ENCODE results near the gene GALC. TPM values are rescaled to one million over a fixed set of nuclear protein-coding genes. Genes with fewer than 3 reads are reported as not detected.

The GALC gene
- total RNA-seq, 5 donors from 2014 or later (not counting 1 experiment from before 2014, with no cell fraction given): 17.2 to 20.5 (median 18.6) TPM

DNA sequence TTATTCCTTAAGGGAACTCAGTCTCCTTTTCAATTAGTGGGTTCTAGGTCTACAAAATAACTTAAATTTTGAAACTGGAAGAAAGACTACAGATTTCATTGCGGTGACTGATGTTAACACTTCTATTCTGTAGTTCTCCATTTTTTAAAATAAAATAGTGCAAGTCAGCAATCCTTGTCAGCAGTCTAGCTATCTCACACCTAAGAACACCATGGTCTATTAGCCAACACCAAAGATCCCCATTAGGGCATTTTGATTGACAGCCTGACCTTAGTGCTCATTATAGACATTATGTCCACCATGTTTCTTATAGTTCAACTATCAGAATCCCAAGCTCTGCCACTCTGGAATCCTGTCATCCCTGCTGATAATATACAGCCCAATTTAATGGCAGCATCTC is 39.4 kb upstream of the GALC start:
- Histone ChIP-seq H3K9me3 (no peaks in the 10 kb centered on the region), H3K36me3 (ENCODE audit: control insufficient read depth in 2 of 2, extremely low read depth in 1 of 2, insufficient read depth in 1 of 2, low read length in 1 of 2) (no peaks in the 10 kb centered on the region), H3K4me1 (ENCODE audit: control insufficient read depth in 1 of 2, extremely low read depth in 1 of 2, insufficient read depth in 2 of 2, low read length in 2 of 2) (peaks cover 7 to 18% of the 10 kb centered on the region in 2 experiments), H3K4me3 (ENCODE audit: control insufficient read depth in 1 of 2, extremely low read depth in 1 of 2, low read length in 1 of 2) (no peak overlapping the region), H3K27ac (ENCODE audit: low read length) (no peak overlapping the region), H3K27me3 (replicated peaks in 1 of 2; ENCODE audit: control insufficient read depth in 2 of 2, extremely low read depth in 1 of 2, insufficient read depth in 2 of 2, low read length in 1 of 2) (no peaks in the 10 kb centered on the region)
- ChIA-PET POLR2A (no interaction called here), CTCF (interaction anchor here in 1 of 2 donors (0.5 to 0.6 kb wide), 2 partner anchors 20 to 185 kb away, joined by 3 read pairs; no protein-coding TSS in a partner anchor)
- no peak for ATAC-seq (replicated peaks in 1 of 4)
- no CpG with 5 or more reads among the region's 1 CpG for WGBS (ENCODE audit: insufficient coverage)
- DNase-seq: no peak
- no peaks in the 10 kb centered on the region for H3K36me3 Mint-ChIP-seq
- H3K27ac Mint-ChIP-seq: no peak overlapping the region
- peaks cover 40 to 48% (median 41%) of the 10 kb centered on the region in 3 donors for H3K4me1 Mint-ChIP-seq
- H3K27me3 Mint-ChIP-seq: no peaks in the 10 kb centered on the region
- no peak overlapping the region for H3K4me3 Mint-ChIP-seq
- H3K9me3 Mint-ChIP-seq: peaks cover 0 to under 1% (median 0%) of the 10 kb centered on the region in 3 donors

DNA sequence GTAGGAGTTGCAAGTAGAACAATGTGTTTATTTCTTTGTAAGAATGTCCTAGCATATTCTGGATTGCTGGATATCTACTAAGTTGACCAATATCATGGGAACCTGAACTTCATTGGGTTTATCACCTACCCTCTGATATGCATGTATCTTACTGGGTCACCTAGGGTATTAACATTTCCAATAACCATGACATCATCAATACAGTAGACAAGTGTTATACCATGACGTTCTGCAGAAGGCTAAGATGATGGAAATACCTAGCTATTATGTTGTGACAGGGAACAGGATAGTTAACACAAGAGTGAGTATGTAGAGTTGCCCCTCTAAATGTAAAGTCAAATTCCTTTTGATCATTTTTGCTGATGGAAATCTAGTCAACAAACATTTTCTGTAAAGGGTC is 37.9 kb upstream of the GALC start:
- ChIA-PET CTCF (interaction anchor here (0.9 to 1.4 kb wide), 4 partner anchors 25 to 96 kb away, joined by 3 to 4 read pairs (median 3); no protein-coding TSS in a partner anchor), POLR2A (interaction anchor here in 1 of 2 donors (0.6 kb wide), 1 partner anchor 83 kb away, joined by 3 read pairs; no protein-coding TSS in a partner anchor)
- Mint-ChIP-seq H3K9me3 (peaks cover 0 to 6% (median 0%) of the 10 kb centered on the region in 3 donors), H3K27me3 (no peaks in the 10 kb centered on the region), H3K36me3 (no peaks in the 10 kb centered on the region), H3K4me1 (peaks cover 54 to 61% (median 56%) of the 10 kb centered on the region in 3 donors), H3K4me3 (no peak overlapping the region), H3K27ac (no peak overlapping the region)
- no peaks in the 10 kb centered on the region for H3K27me3 ChIP-seq (replicated peaks in 1 of 2; ENCODE audit: control insufficient read depth in 2 of 2, extremely low read depth in 1 of 2, insufficient read depth in 2 of 2, low read length in 1 of 2)
- H3K36me3 ChIP-seq (ENCODE audit: control insufficient read depth in 2 of 2, extremely low read depth in 1 of 2, insufficient read depth in 1 of 2, low read length in 1 of 2): no peaks in the 10 kb centered on the region
- peaks cover 14 to 26% of the 10 kb centered on the region in 2 experiments for H3K4me1 ChIP-seq (ENCODE audit: control insufficient read depth in 1 of 2, extremely low read depth in 1 of 2, insufficient read depth in 2 of 2, low read length in 2 of 2)
- H3K4me3 ChIP-seq (ENCODE audit: control insufficient read depth in 1 of 2, extremely low read depth in 1 of 2, low read length in 1 of 2): no peak overlapping the region
- no peak overlapping the region for H3K27ac ChIP-seq (ENCODE audit: low read length)
- no CpG with 5 or more reads among the region's 1 CpG for WGBS (ENCODE audit: insufficient coverage)
- no peaks in the 10 kb centered on the region for H3K9me3 ChIP-seq
- no peak for ATAC-seq (replicated peaks in 1 of 4)
- DNase-seq: no peak

DNA sequence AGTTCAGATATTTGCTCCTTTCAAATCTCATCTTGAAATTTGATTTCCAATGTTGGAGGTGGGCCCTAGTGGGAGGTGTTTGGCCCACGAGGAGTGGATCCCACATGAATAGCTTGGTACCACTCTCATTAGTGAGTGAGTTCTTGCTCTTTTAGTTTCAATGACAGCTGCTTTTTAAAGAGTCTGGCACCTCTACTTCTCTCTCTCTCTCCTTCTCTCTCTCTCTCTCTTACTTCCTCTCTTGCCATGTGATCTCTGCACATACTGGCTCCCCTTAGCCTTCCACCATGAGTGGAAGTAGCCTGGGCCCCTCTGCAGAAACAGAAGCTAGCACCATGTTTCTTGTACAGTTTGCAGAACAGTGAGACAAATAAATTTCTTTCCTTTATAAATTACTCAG is 37.1 kb upstream of the GALC start:
- ATAC-seq (replicated peaks in 1 of 4) (peak in 3 of 4 experiments; percentile 46 to 56 (median 55)), DNase-seq (peak in 2 of 35 experiments; percentile 8 to 39)
- ChIA-PET POLR2A (no interaction called here), CTCF (interaction anchor here (1.1 to 1.4 kb wide), 4 partner anchors 16 to 95 kb away, joined by 3 to 4 read pairs (median 3); no protein-coding TSS in a partner anchor)
- H3K27me3 ChIP-seq (replicated peaks in 1 of 2; ENCODE audit: control insufficient read depth in 2 of 2, extremely low read depth in 1 of 2, insufficient read depth in 2 of 2, low read length in 1 of 2): no peaks in the 10 kb centered on the region
- Mint-ChIP-seq H3K27ac (peak overlapping the region; percentile 54 to 79), H3K9me3 (peaks cover 0 to 6% (median 0%) of the 10 kb centered on the region in 3 donors), H3K27me3 (no peaks in the 10 kb centered on the region), H3K4me3 (peak overlapping the region in 1 of 3 donors; percentile 43), H3K36me3 (no peaks in the 10 kb centered on the region), H3K4me1 (peaks cover 63 to 69% (median 64%) of the 10 kb centered on the region in 3 donors)
- H3K4me1 ChIP-seq (ENCODE audit: control insufficient read depth in 1 of 2, extremely low read depth in 1 of 2, insufficient read depth in 2 of 2, low read length in 2 of 2): peaks cover 17 to 27% of the 10 kb centered on the region in 2 experiments
- H3K4me3 ChIP-seq (ENCODE audit: control insufficient read depth in 1 of 2, extremely low read depth in 1 of 2, low read length in 1 of 2): no peak overlapping the region
- no peaks in the 10 kb centered on the region for H3K9me3 ChIP-seq
- peak overlapping the region; percentile 8 for H3K27ac ChIP-seq (ENCODE audit: low read length)
- no CpG with 5 or more reads among the region's 1 CpG for WGBS (ENCODE audit: insufficient coverage)
- H3K36me3 ChIP-seq (ENCODE audit: control insufficient read depth in 2 of 2, extremely low read depth in 1 of 2, insufficient read depth in 1 of 2, low read length in 1 of 2): no peaks in the 10 kb centered on the region

DNA sequence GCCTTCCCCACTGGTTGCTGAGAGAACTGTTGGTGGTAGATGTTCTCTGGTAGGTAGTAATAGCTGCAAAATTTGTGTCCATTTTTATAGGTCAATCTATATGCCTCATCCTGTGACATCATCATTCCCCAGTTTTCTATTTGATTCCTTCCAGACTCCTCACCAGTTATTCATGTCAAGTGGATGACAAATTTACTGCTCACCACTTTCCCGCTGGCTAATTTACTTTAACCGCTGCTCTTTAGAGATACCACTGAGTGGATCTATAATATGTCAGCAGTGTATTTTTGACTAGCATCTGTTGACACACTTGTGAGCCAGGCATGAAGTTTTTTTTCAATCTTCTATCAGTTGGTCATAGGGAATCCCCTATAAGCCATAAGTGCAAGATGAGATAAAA is 36.5 kb upstream of the GALC start:
- Mint-ChIP-seq H3K36me3 (no peaks in the 10 kb centered on the region), H3K9me3 (peaks cover 0 to 6% (median 0%) of the 10 kb centered on the region in 3 donors), H3K4me1 (peaks cover 68 to 75% (median 70%) of the 10 kb centered on the region in 3 donors), H3K27me3 (no peaks in the 10 kb centered on the region), H3K4me3 (peak overlapping the region in 1 of 3 donors; percentile 43), H3K27ac (no peak overlapping the region)
- CTCF ChIA-PET: interaction anchor here in 1 of 2 donors (1.2 to 1.4 kb wide), 2 partner anchors 16 to 24 kb away, joined by 3 to 4 read pairs; no protein-coding TSS in a partner anchor
- Histone ChIP-seq H3K9me3 (no peaks in the 10 kb centered on the region), H3K36me3 (ENCODE audit: control insufficient read depth in 2 of 2, extremely low read depth in 1 of 2, insufficient read depth in 1 of 2, low read length in 1 of 2) (no peaks in the 10 kb centered on the region), H3K27me3 (replicated peaks in 1 of 2; ENCODE audit: control insufficient read depth in 2 of 2, extremely low read depth in 1 of 2, insufficient read depth in 2 of 2, low read length in 1 of 2) (no peaks in the 10 kb centered on the region), H3K4me1 (ENCODE audit: control insufficient read depth in 1 of 2, extremely low read depth in 1 of 2, insufficient read depth in 2 of 2, low read length in 2 of 2) (peaks cover 17 to 31% of the 10 kb centered on the region in 2 experiments), H3K27ac (ENCODE audit: low read length) (no peak overlapping the region), H3K4me3 (ENCODE audit: control insufficient read depth in 1 of 2, extremely low read depth in 1 of 2, low read length in 1 of 2) (no peak overlapping the region)
- no CpG with 5 or more reads among the region's 2 CpGs for WGBS (ENCODE audit: insufficient coverage)
- ATAC-seq (replicated peaks in 1 of 4) (peak in 1 of 4 experiments; percentile 52), DNase-seq (peak in 1 of 35 experiments; percentile 28)
- POLR2A ChIA-PET: no interaction called here

DNA sequence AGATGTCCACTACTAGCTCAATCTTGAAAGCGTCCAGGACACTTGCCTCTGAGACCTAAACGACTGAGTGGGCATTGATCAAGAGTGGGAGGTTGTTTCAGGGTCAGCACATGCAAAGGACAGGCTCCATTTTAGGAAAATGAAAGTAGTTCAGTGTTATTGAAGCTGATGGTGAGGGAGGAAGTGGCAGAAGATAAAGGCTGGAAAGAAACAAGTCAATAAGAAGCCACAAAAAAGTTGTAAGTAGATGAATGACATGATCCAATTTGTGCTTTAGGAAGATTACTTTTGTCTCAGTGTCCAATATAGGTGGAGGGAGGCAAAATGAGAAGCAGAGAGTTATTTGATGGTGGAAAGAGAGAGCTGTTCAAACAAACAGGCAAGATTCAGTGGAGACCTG is 33.9 kb upstream of the GALC start:
- peaks cover 0 to 6% (median 0%) of the 10 kb centered on the region in 3 donors for H3K9me3 Mint-ChIP-seq
- Histone ChIP-seq H3K36me3 (ENCODE audit: control insufficient read depth in 2 of 2, extremely low read depth in 1 of 2, insufficient read depth in 1 of 2, low read length in 1 of 2) (no peaks in the 10 kb centered on the region), H3K9me3 (no peaks in the 10 kb centered on the region), H3K4me1 (ENCODE audit: control insufficient read depth in 1 of 2, extremely low read depth in 1 of 2, insufficient read depth in 2 of 2, low read length in 2 of 2) (peaks cover 23 to 45% of the 10 kb centered on the region in 2 experiments), H3K27me3 (replicated peaks in 1 of 2; ENCODE audit: control insufficient read depth in 2 of 2, extremely low read depth in 1 of 2, insufficient read depth in 2 of 2, low read length in 1 of 2) (no peaks in the 10 kb centered on the region), H3K4me3 (ENCODE audit: control insufficient read depth in 1 of 2, extremely low read depth in 1 of 2, low read length in 1 of 2) (no peak overlapping the region), H3K27ac (ENCODE audit: low read length) (peak overlapping the region; percentile 62)
- H3K4me3 Mint-ChIP-seq: peak overlapping the region; percentile 40 to 67 (median 50)
- ChIA-PET CTCF (interaction anchor here in 1 of 2 donors (1.1 kb wide), 1 partner anchor 142 kb away, joined by 3 read pairs; no protein-coding TSS in a partner anchor), POLR2A (interaction anchor here in 1 of 2 donors (0.6 kb wide), 1 partner anchor 18 kb away, joined by 6 read pairs; no protein-coding TSS in a partner anchor)
- ATAC-seq (replicated peaks in 1 of 4) (peak; percentile 58 to 74 (median 68)), DNase-seq (peak in 2 of 35 experiments; percentile 13 to 40)
- peaks cover 87 to 93% (median 88%) of the 10 kb centered on the region in 3 donors for H3K4me1 Mint-ChIP-seq
- no peaks in the 10 kb centered on the region for H3K36me3 Mint-ChIP-seq
- no peaks in the 10 kb centered on the region for H3K27me3 Mint-ChIP-seq
- WGBS (ENCODE audit: insufficient coverage): 28% methylated on average over 2 of the region's 2 CpGs
- H3K27ac Mint-ChIP-seq: peak overlapping the region; percentile 87 to 92

DNA sequence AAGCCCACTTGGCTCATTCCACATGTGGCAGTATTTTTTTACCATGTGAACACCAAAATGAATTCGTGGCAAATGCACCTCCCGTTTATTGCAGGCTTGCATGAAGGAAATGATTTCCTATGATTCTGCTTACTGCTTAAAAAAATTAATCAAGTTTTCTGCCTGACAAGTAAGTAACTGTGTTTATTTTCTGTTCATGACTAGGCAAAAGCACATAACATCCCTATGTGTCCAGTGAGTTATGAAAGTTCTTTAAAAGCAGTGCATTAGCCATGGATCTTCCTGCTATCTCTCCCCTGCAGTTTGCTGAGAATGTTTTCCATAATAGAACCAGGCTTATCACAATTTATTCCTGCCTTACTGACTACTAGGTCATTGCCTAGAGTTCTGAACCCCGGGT is 32.3 kb upstream of the GALC start:
- H3K36me3 ChIP-seq (ENCODE audit: control insufficient read depth in 2 of 2, extremely low read depth in 1 of 2, insufficient read depth in 1 of 2, low read length in 1 of 2): no peaks in the 10 kb centered on the region
- peaks cover 23 to 41% of the 10 kb centered on the region in 2 experiments for H3K4me1 ChIP-seq (ENCODE audit: control insufficient read depth in 1 of 2, extremely low read depth in 1 of 2, insufficient read depth in 2 of 2, low read length in 2 of 2)
- POLR2A ChIA-PET: no interaction called here
- H3K27ac ChIP-seq (ENCODE audit: low read length): no peak overlapping the region
- Mint-ChIP-seq H3K27ac (peak overlapping the region; percentile 87 to 92), H3K4me3 (peak overlapping the region in 1 of 3 donors; percentile 22), H3K4me1 (peaks cover 75 to 93% (median 78%) of the 10 kb centered on the region in 3 donors), H3K27me3 (no peaks in the 10 kb centered on the region), H3K36me3 (peaks cover 5% of the 10 kb centered on the region), H3K9me3 (peaks cover 0 to 11% (median 0%) of the 10 kb centered on the region in 3 donors)
- DNase-seq (no peak), ATAC-seq (replicated peaks in 1 of 4) (no peak)
- WGBS (ENCODE audit: insufficient coverage): no CpG with 5 or more reads among the region's 3 CpGs
- H3K4me3 ChIP-seq (ENCODE audit: control insufficient read depth in 1 of 2, extremely low read depth in 1 of 2, low read length in 1 of 2): no peak overlapping the region
- no peaks in the 10 kb centered on the region for H3K9me3 ChIP-seq
- H3K27me3 ChIP-seq (replicated peaks in 1 of 2; ENCODE audit: control insufficient read depth in 2 of 2, extremely low read depth in 1 of 2, insufficient read depth in 2 of 2, low read length in 1 of 2): no peaks in the 10 kb centered on the region
- CTCF ChIA-PET: no interaction called here
